Measurements from ENCODE around the gene ADGRG3. TPM values are rescaled to one million over a fixed set of nuclear protein-coding genes. Genes with fewer than 3 reads are reported as not detected.
A peak's percentile ranks its signal among the peaks of the same experiment; 100 is the strongest.

ADGRG3 gene
- total and polyA plus RNA-seq, 9 of the 15 experiments (the other 6 are each of a cell fraction or from before 2014, with no cell fraction given): 0.09 to 0.52 (median 0.14) TPM; not detected in 3

- no peak for TF ChIP-seq ZNF277 (CRISPR knock-in tag; IDR thresholded peaks at IDR 0.05; ENCODE audit: borderline replicate concordance)
- TF ChIP-seq HLTF (IDR thresholded peaks at IDR 0.05): no peak
- no peak for TF ChIP-seq ZC3H11A (IDR thresholded peaks at IDR 0.05; ENCODE audit: low read depth, low read length)
- TF ChIP-seq NCOA1 (IDR thresholded peaks at IDR 0.05; ENCODE audit: low read depth): no peak
- TF ChIP-seq MECOM (CRISPR knock-in tag; IDR thresholded peaks at IDR 0.05): no peak
- no peak for TF ChIP-seq ZNF232 (CRISPR knock-in tag; IDR thresholded peaks at IDR 0.05)
- no peak for TF ChIP-seq RCOR1 (IDR thresholded peaks at IDR 0.05; ENCODE audit: borderline replicate concordance in 1 of 2, low read depth in 2 of 2, low read length in 2 of 2)
- no peak for TF ChIP-seq ILF3 (IDR thresholded peaks at IDR 0.05; ENCODE audit: borderline replicate concordance)
- no peak for TF ChIP-seq POLR2AphosphoS2 (IDR thresholded peaks at IDR 0.05; ENCODE audit: low read length)
- TF ChIP-seq SMARCA4 (IDR thresholded peaks at IDR 0.05): no peak
- no peak for TF ChIP-seq ZC3H4 (CRISPR knock-in tag; IDR thresholded peaks at IDR 0.05; ENCODE audit: borderline replicate concordance)
- no peak for TF ChIP-seq DACH1 (IDR thresholded peaks at IDR 0.05; ENCODE audit: partially characterized antibody)
- TF ChIP-seq, protein P1, sequence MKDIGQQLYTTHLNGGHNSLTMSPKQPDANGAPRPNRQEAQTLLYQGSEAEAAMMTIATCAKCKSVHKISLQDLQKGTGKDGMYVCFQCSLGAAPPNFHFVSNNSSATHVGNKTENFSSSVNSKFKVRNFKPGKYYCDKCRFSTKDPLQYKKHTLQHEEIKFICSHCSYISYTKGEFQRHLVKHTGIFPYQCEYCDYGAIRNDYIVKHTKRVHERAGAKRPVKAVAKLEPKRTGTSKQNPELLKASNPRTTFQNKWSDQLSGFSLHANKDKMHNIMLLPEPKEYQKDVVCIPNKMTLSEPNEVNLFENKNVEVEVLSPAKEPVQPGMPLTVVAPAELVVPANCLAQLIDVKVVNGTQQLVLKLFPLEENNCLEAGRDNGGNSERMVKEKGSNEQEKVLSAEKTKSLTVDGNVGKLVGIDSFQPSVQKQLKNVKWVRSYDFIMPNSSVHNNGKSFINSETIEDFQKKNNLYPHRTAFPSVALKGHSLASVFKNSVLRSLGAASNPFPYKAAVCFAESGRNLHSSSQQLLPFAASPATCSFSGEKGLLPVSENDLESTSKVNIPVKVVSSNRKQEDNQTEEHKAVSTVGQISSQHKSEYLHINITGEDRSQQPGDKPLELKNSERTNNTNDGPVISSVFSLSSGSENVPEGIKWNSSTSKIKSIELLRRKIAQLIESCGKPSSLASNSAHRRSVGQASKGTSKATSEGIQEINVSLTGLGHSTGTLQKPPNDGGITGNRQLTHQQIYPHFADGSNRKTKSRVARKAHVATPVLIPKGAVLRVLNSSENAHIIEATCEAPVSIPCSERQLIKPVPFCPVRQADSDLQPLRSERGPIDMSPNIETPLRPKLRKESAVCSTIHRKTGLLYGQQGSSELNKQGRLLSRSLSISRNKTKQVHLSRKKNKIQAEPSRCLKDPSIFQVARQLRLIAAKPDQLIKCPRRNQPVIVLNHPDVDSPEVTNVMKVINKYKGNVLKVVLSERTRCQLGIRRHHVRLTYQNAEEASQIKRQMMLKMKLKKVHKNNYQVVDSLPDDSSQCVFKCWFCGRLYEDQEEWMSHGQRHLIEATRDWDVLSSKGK (CRISPR knock-in tag; IDR thresholded peaks at IDR 0.05): no peak
- TF ChIP-seq SRSF9 (IDR thresholded peaks at IDR 0.05; ENCODE audit: borderline replicate concordance, low read depth, low read length): no peak
- 0 out of 2 replicates have a peak, but pooled peaks have one; percentile 44 for TF ChIP-seq PHB (CRISPR knock-in tag; IDR thresholded peaks at IDR 0.05)
- TF ChIP-seq, protein P2, sequence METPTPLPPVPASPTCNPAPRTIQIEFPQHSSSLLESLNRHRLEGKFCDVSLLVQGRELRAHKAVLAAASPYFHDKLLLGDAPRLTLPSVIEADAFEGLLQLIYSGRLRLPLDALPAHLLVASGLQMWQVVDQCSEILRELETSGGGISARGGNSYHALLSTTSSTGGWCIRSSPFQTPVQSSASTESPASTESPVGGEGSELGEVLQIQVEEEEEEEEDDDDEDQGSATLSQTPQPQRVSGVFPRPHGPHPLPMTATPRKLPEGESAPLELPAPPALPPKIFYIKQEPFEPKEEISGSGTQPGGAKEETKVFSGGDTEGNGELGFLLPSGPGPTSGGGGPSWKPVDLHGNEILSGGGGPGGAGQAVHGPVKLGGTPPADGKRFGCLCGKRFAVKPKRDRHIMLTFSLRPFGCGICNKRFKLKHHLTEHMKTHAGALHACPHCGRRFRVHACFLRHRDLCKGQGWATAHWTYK (CRISPR knock-in tag; IDR thresholded peaks at IDR 0.05): no peak
- no peak for TF ChIP-seq ZNF3 (CRISPR knock-in tag; IDR thresholded peaks at IDR 0.05)
- TF ChIP-seq MTA1 (IDR thresholded peaks at IDR 0.05; ENCODE audit: borderline replicate concordance): no peak
- no peak for TF ChIP-seq IRF9 (tag; IDR thresholded peaks at IDR 0.05)
- TF ChIP-seq TRIM24 (IDR thresholded peaks at IDR 0.05): no peak
- no peak for TF ChIP-seq ZNF79 (CRISPR knock-in tag; IDR thresholded peaks at IDR 0.05; ENCODE audit: low read depth)
- TF ChIP-seq STAT5A (IDR thresholded peaks at IDR 0.05; ENCODE audit: borderline replicate concordance, low read length): no peak
- no peak for TF ChIP-seq ZNF785 (CRISPR knock-in tag; IDR thresholded peaks at IDR 0.05)
Measured at GRCh38 chr16:57734925-57735754, 67.0 kb downstream of the ADGRG3 start (continued).
